GM18870 (cell line): Measurements from ENCODE around the gene PRAMEF12.
"Not testable (repeated sequence)": the region's sequence is repeated elsewhere in the genome, so short reads cannot be mapped to it uniquely, and the experiment has no call there.

Experiments used
- ATAC-seq: cut with Tn5 transposase; IDR thresholded peaks from one replicate; pipeline ENCODE4 v1.9.1; 2021; ENCODE audit warnings: moderate library complexity; ENCODE audit not compliant: unreplicated experiment

The PRAMEF12 gene

GRCh38 chr1:12770620-12771019, 2.9 kb upstream of the PRAMEF12 start:
- no peak for ATAC-seq

- no peak for ATAC-seq
These were observed 2.4 kb upstream of the PRAMEF12 start for GRCh38 chr1:12771186-12771585.

- no peak for ATAC-seq
These were observed 1.0 kb upstream of the PRAMEF12 start for GRCh38 chr1:12772520-12772919.

GRCh38 chr1:12774801-12775345, 1.3 kb downstream of the PRAMEF12 start:
- ATAC-seq: no peak

- ATAC-seq: no peak
These were observed 1.9 kb downstream of the PRAMEF12 start for GRCh38 chr1:12775443-12775842.

GRCh38 chr1:12776801-12777557, 3.4 kb downstream of the PRAMEF12 start:
- ATAC-seq: no peak

- ATAC-seq: no peak
These were observed 4.5 kb downstream of the PRAMEF12 start for GRCh38 chr1:12778061-12778460.

- no peak for ATAC-seq
These were observed 5.4 kb downstream of the PRAMEF12 start for GRCh38 chr1:12778907-12779306.

GRCh38 chr1:12781488-12781887, 8.0 kb downstream of the PRAMEF12 start:
- not testable (repeated sequence) for ATAC-seq

GRCh38 chr1:12783783-12784182, 10.2 kb downstream of the PRAMEF12 start:
- ATAC-seq: not testable (repeated sequence)

- ATAC-seq: not testable (repeated sequence)
These were observed 11.2 kb downstream of the PRAMEF12 start for GRCh38 chr1:12784729-12785128.

GRCh38 chr1:12791097-12791496, 17.6 kb downstream of the PRAMEF12 start, which contains the start of gene PRAMEF1:
Gene PRAMEF1 (plus strand): TSS chr1:12791397. CDS start chr1:12793228, 1,831 bp downstream.
- ATAC-seq: not testable (repeated sequence)

GRCh38 chr1:12798911-12799310, 25.4 kb downstream of the PRAMEF12 start:
- no peak for ATAC-seq

GRCh38 chr1:12799730-12800129, 26.2 kb downstream of the PRAMEF12 start:
- ATAC-seq: no peak

GRCh38 chr1:12809933-12810332, 36.4 kb downstream of the PRAMEF12 start:
- no peak for ATAC-seq

- no peak for ATAC-seq
These were observed 37.3 kb downstream of the PRAMEF12 start for GRCh38 chr1:12810691-12811408.

- no peak for ATAC-seq
These were observed 37.9 kb downstream of the PRAMEF12 start for GRCh38 chr1:12811409-12811784.

GRCh38 chr1:12819061-12819460, 45.5 kb downstream of the PRAMEF12 start:
- ATAC-seq: not testable (repeated sequence)
